Fibroblast of peridontal ligament (primary cell): ENCODE measurements around the gene EVI5L.
"Not testable (repeated sequence)": the region's sequence is repeated elsewhere in the genome, so short reads cannot be mapped to it uniquely, and the experiment has no call there.

ENCODE experiments used
- DNase-seq: peaks from one replicate; pipeline ENCODE4 v3.0.0-alpha.2; 2010; ENCODE audit errors: extremely low read depth

Gene EVI5L

DNA sequence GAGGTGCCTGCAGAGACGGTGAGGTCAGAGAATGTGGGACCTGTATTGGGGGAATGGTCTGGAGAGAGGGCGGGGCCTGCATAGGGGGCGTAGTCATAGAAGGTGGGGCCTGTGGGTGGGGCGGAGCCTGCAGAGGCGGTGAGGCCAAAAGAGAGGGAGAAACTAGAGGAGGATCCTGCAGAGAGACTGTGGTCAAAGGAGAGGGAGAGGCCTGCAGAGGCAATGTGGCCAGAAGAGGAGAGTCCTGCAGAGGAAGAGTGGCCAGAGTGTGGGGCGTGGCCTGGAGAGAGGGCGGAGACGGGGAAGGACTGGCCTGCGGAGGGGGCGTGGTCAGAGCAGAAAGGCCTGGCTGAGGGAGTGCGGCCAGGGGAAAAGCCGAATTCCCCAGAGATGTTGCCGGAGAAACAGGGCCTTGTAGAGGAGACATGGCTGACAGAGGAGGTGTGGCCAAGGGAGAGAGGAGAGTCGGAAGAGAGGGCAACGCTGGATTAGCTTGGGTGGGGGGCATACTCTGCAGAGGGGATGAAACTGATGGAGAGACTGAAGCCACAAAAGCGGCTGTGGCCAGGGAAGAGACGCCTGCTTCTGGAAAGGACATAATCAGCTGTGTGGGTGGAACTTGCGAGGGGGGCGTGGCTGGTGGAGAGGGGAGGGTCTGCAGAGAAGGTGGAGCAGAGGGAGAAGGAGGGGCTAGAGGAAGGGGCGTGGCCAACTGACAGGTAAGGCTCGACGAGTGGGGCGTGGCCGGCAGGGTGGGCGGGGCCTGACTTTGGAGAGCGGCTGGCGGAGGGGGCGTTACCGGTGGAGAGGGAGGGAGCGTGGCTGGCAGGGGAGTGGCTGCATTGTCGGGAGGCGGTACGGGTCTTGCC, 41.7 kb downstream of the EVI5L start:
- DNase-seq = peak; percentile 93

- DNase-seq = no peak
Observed at GRCh38 chr19:7872306-7873204, 42.5 kb downstream of the EVI5L start.

GRCh38 chr19:7873304-7874075, 43.5 kb downstream of the EVI5L start:
- DNase-seq = no peak

- DNase-seq = no peak
Observed at GRCh38 chr19:7874076-7874896, 44.3 kb downstream of the EVI5L start, which contains the start of gene PRR36. PRR36 (minus strand) TSS chr19:7874390; CDS start chr19:7873689, 701 bp downstream.

DNA sequence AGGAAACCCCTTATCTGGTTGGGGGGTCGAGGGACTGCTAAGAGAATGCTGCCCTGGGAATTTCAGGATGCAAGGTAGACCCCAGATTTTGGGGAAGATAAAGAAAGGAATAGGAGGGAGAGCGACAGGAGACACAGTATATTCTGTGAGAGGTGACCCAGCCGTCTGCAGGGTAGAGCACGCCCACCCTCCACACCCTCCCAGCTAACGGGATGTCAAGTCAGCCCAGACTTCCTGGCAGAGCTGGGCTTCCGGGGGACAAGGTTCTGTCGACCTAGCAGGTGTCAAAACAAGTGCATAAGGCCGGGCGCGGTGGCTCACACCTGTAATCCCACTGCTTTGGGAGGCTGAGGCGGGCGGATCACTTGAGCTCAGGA, 44.9 kb downstream of the EVI5L start:
- DNase-seq = no peak

DNA sequence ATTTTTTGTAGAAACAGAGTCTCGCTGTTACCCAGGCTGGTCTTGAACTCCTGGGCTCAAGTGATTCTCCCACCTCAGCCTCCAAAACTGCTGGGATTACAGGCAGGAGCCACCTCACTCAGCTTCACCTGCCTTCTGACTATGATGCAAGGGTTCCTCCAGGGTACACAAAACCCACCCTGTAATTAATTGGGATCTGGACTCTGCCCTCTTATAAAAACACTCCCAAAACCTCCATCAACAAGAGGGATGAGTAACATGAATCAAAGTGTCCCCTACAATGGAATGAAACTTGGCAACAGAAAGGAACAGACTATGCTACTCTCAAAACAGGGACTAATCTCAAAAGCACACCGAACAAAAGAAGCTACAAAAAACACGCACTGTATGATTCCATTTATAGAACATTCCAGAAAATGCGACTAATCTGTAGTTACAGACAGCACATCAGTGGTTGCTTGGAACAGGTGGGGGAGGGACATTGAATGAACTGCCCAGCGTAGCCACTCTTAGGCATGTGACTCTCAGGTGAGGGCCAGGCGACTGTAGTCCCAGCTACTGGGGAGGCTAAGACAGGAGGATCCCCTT, 47.3 kb downstream of the EVI5L start:
- DNase-seq = no peak

- DNase-seq = no peak
Observed at GRCh38 chr19:7879111-7879807, 49.2 kb downstream of the EVI5L start.

DNA sequence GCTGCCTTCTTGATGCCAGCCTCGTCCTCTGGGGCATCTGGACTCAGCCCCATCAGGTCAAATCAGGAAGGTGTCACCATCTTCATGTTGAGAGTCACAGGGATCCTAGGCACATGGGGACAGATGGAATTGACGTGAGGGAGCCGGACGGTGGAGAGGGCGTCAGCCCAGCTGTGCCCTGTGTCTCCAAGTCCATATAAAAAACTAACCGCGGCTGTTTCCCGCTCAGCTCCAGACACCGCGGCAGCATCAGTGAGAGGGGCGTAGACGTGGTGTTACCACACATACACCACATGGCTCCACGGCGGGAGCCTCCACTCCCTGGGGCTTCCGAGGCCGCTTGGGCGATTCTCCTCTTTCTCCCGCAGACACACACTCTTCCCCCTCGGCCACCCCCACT, 49.8 kb downstream of the EVI5L start:
- no peak for DNase-seq

GRCh38 chr19:7881910-7882309, 51.9 kb downstream of the EVI5L start:
- no peak for DNase-seq

DNA sequence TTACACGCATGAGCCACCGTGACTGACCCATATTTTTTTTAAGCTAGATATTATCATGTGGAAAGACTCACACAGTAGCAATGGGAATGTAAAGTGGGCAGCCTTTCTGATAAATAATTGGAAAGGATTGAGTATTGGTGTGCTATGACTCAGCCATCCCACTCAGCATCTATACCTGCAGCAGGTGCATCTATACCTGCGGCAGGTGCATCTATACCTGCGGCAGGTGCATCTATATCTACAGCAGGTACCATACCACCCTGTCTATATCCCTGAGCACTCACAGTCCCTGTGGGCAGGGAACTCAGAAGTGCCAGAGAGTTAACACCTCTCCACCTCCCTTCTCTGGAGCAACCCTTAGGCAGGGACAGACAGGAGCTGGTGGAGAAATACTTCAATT, 53.1 kb downstream of the EVI5L start:
- no peak for DNase-seq

- peak; percentile 58 for DNase-seq
Observed at GRCh38 chr19:7883796-7884570, 54.0 kb downstream of the EVI5L start.

DNA sequence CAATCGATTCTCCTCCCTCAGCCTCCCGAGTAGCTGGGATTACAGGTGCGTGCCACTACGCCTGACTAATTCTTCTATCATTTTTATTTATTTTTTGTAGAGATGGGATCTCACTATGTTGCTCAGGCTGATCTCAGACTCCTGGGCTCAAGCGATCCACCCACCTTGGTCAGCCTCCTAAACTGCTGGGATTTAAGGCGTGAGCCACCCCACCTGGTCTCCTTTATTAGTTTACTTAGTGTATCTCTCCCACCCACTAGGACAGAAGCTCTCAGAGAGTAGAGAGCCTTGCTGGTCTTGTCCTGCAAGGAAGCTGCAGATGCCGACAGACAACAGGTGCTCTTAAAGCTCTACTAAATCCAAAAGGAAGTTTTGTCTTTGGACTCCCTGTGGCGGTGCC, 55.8 kb downstream of the EVI5L start:
- no peak for DNase-seq

DNA sequence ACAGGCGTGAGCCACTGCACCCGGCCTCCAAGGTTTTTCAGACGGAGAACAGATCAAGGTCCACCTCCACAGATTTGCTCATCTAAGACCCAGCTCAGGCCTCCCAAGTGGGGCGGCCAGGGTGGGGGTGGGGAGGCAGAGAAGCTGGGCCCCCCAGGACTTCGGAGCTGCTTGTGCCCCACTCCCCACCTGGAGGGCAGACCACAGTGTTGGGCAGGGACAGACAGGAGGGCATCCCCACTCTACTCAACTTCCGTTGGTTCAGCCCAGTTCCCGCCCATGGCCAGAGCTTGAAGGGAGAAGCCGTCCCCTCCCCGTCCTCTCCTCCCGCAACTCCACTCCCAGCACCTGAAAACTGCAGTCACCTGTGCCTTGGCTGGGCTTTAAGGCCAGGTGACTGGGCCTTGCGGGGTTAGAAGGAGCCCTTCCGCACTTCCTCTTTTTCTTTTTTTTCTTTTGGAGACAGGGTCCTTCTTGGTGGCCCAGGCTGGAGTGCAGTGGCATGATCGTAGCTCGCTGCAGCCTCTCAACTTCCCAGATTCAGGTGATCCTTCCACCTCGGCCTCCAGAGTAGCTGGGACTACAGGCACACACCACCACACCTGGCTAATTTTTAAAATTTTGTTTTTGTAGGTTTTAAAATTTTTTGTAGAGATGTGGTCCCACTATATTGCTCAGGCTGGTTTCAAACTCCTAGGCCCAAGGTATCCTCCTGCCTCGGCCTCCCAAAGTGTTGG, 57.6 kb downstream of the EVI5L start:
- DNase-seq = no peak

GRCh38 chr19:7888145-7888825, 58.3 kb downstream of the EVI5L start, which contains the start of gene LRRC8E:
LRRC8E (plus strand) TSS chr19:7888510; CDS start chr19:7895604, 7,094 bp downstream.
- DNase-seq = peak; percentile 43

DNA sequence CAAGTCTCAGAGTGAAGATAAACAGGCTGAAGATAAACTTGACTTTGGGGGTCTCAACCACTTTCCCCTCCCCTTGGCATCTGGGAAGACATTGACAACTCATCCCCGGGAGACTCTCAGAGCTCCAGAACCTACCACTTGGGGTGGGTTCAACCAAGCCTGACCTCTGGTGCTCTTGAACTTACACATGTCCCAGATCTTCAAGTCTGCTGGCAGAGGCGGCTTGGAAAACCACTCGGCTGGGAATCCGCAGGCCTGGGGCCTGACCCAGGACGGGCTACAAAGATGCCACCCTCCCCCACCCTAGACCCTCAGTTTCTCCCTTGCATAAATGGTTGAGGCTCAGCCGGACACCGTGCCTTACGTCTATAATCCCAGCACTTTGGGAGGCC, 58.8 kb downstream of the EVI5L start:
- DNase-seq = no peak

GRCh38 chr19:7893362-7894101, 63.5 kb downstream of the EVI5L start:
- DNase-seq = not testable (repeated sequence)
